Suprapubic skin (tissue), 4 donors: ENCODE measurements around the gene SPINK13. TPM values are rescaled to one million over a fixed set of nuclear protein-coding genes. Genes with fewer than 3 reads are reported as not detected.

Experiments used
- DNase-seq, 2 donors: peaks; one replicate each; pipeline ENCODE4 v3.0.0-alpha.2; 2019; ENCODE audit warnings: low spot score in 2 of 2
- H3K27ac ChIP-seq: fragments of 200-600 bp; sonication (generic); one replicate; pipeline ENCODE4 v1.5.1; 2019
- H3K27me3 ChIP-seq: fragments of 200-600 bp; sonication (generic); one replicate; pipeline ENCODE4 v1.5.1; 2019
- H3K36me3 ChIP-seq: fragments of 200-600 bp; sonication (generic); one replicate; pipeline ENCODE4 v1.5.1; 2019
- H3K4me1 ChIP-seq: fragments of 200-600 bp; sonication (generic); one replicate; pipeline ENCODE4 v1.5.1; 2019
- H3K4me3 ChIP-seq: fragments of 200-600 bp; sonication (generic); one replicate; pipeline ENCODE4 v1.5.1; 2019; ENCODE audit warnings: mild to moderate bottlenecking
- H3K9me3 ChIP-seq: fragments of 200-600 bp; sonication (generic); one replicate; pipeline ENCODE4 v1.5.1; 2019
- EP300 ChIP-seq: sonication (generic); formaldehyde crosslinking; IDR thresholded peaks from one replicate; pipeline ENCODE4 v1.6.1; 2017; ENCODE audit warnings: antibody characterized with exemption
- POLR2A ChIP-seq, 2 donors: fragments of 450-650 bp; IDR thresholded peaks; one replicate each; pipeline ENCODE4 v1.6.1; 2017; ENCODE audit warnings: antibody characterized with exemption in 2 of 2, mild to moderate bottlenecking in 2 of 2, moderate library complexity in 2 of 2
- POLR2AphosphoS5 ChIP-seq, 3 donors: sonication (generic); formaldehyde crosslinking; IDR thresholded peaks; one replicate each; pipeline ENCODE4 v1.6.1; 2017; ENCODE audit warnings: antibody characterized with exemption in 3 of 3
- WGBS: methylation state at CpG from one replicate; pipeline ENCODE4 v1.1.5; 2018; 5-methylcytosine and 5-hydroxymethylcytosine counted together
- total RNA-seq, 4 donors: library from RNA; depleted of rRNA; stranded (reverse); fragments of >200 nt; gene quantifications; one replicate each; pipeline ENCODE4 v1.1.0, GENCODE V29; 2016
- TF ChIP-seq, protein P1 (sequence below), 2 donors: fragments of 200-600 bp in 1 of 2; fragments of 450-650 bp in 1 of 2; sonication (generic) in 1 of 2; IDR thresholded peaks; one replicate each; pipeline ENCODE4 v1.5.1; 2016 to 2019; ENCODE audit warnings: antibody characterized with exemption in 2 of 2, mild to moderate bottlenecking in 1 of 2, moderate library complexity in 1 of 2

Gene SPINK13
- total RNA-seq, 4 donors from 2014 or later, result 0.55 TPM; not detected in 3

DNA sequence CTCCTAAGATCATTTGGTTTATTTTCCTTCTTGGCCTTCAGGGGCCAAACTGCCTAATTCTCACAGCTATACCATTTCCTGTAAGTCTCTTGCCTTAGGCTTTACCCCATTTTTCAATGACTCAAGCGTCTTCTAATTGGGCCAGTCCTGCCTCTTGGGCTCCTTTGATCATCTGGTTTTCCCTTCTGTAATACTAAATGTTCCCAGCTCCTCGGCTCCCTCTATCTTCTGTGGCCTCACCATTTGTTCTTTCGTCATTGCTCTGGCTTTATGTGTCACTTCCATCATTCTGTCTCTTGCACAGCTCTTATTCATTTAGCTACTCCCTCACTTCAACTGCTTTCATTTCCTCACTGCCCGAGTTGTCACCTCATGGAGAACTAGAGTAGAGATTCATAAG lies 29.1 kb downstream of the SPINK13 start:
- TF ChIP-seq POLR2AphosphoS5 (IDR thresholded peaks at IDR 0.05), result no peak
- TF ChIP-seq, protein P1, sequence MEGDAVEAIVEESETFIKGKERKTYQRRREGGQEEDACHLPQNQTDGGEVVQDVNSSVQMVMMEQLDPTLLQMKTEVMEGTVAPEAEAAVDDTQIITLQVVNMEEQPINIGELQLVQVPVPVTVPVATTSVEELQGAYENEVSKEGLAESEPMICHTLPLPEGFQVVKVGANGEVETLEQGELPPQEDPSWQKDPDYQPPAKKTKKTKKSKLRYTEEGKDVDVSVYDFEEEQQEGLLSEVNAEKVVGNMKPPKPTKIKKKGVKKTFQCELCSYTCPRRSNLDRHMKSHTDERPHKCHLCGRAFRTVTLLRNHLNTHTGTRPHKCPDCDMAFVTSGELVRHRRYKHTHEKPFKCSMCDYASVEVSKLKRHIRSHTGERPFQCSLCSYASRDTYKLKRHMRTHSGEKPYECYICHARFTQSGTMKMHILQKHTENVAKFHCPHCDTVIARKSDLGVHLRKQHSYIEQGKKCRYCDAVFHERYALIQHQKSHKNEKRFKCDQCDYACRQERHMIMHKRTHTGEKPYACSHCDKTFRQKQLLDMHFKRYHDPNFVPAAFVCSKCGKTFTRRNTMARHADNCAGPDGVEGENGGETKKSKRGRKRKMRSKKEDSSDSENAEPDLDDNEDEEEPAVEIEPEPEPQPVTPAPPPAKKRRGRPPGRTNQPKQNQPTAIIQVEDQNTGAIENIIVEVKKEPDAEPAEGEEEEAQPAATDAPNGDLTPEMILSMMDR (IDR thresholded peaks at IDR 0.05), result no peak
- no peak for TF ChIP-seq EP300
- TF ChIP-seq POLR2A (IDR thresholded peaks at IDR 0.05), result no peak
- 65% methylated on average over 4 of the region's 4 CpGs for WGBS
- DNase-seq, result no peak
- Histone ChIP-seq H3K9me3 (no peaks in the 10 kb centered on the region), H3K27ac (no peak overlapping the region), H3K27me3 (no peaks in the 10 kb centered on the region), H3K4me1 (no peaks in the 10 kb centered on the region), H3K4me3 (no peak overlapping the region), H3K36me3 (no peaks in the 10 kb centered on the region)

DNA sequence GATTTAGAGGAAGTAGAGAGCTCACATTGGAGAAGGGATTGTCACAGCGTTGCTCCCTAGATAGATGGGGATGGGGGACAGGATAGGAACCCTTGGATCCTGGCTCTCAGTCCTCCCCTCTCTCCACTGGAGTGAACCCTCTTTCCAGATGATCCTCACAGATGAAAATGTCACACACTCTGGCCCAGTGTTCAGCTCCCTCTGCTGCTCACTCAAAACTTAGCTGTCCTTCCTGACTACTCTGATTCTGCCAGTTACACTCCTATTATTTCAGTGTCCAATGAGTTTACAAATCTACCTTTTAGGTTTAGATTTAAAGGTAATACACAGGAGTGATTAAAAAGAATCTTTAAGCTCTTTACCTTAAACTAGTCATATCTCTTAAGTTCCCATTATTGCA lies 37.9 kb downstream of the SPINK13 start:
- no peak for TF ChIP-seq POLR2AphosphoS5 (IDR thresholded peaks at IDR 0.05)
- TF ChIP-seq, protein P1 (IDR thresholded peaks at IDR 0.05), result no peak
- TF ChIP-seq EP300, result no peak
- no peak for TF ChIP-seq POLR2A (IDR thresholded peaks at IDR 0.05)

DNA sequence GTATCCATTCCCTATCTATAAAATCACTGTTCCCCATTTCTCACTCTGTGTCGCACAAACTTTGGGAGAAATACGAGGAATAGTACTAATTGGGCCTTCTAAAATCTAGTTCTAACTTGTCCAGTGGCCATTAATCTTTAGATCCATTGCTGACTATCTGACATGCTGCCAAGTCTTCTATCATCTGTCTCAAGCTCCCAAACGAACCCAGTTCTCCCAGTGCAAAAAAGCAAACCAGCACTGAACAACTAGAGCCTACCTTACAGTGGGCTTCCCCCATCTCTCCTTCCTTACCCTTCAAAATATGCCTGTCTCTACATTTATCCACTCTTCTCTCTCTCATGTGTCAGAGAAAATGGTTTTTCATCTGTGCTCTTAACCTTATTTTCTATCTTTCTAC lies 40.4 kb downstream of the SPINK13 start:
- no peak overlapping the region for H3K4me3 ChIP-seq
- no peaks in the 10 kb centered on the region for H3K4me1 ChIP-seq
- H3K9me3 ChIP-seq, result peaks cover 9% of the 10 kb centered on the region
- no peaks in the 10 kb centered on the region for H3K27me3 ChIP-seq
- TF ChIP-seq, protein P1 (IDR thresholded peaks at IDR 0.05), result no peak
- no peak for TF ChIP-seq POLR2AphosphoS5 (IDR thresholded peaks at IDR 0.05)
- no peak for TF ChIP-seq POLR2A (IDR thresholded peaks at IDR 0.05)
- no peak for TF ChIP-seq EP300
- no peak for DNase-seq
- H3K36me3 ChIP-seq, result no peaks in the 10 kb centered on the region
- WGBS, result 70% methylated on average over 3 of the region's 3 CpGs
- no peak overlapping the region for H3K27ac ChIP-seq

More for the DNA sequence above, 37.9 kb downstream of the SPINK13 start:
- no peak for DNase-seq
- Histone ChIP-seq H3K36me3 (no peaks in the 10 kb centered on the region), H3K27me3 (no peaks in the 10 kb centered on the region), H3K4me3 (no peak overlapping the region), H3K9me3 (peaks cover 9% of the 10 kb centered on the region), H3K27ac (no peak overlapping the region), H3K4me1 (no peaks in the 10 kb centered on the region)
- WGBS, result 71% methylated on average over 1 of the region's 1 CpG

DNA sequence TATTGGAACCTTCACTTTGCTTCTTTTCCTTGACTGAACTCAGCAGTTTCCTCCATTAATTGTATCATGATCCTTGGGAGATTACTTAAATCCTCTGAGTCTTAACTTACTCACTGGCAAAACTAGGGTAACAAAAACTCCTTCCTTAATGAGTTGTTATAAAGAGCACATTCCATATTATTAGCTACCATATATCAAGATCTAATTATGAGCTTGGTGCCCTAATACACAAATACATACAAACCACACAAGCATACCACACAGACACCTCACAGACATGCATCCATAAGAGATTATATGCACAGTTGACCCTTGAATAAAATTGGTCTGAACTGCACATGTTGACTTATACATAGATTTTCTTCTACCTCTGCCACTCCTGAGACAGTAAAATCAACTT lies 41.2 kb downstream of the SPINK13 start:
- DNase-seq, result no peak
- Histone ChIP-seq H3K4me3 (no peak overlapping the region), H3K27me3 (no peaks in the 10 kb centered on the region), H3K9me3 (peaks cover 9% of the 10 kb centered on the region), H3K36me3 (no peaks in the 10 kb centered on the region), H3K27ac (no peak overlapping the region), H3K4me1 (no peaks in the 10 kb centered on the region)
- no peak for TF ChIP-seq POLR2A (IDR thresholded peaks at IDR 0.05)
- TF ChIP-seq, protein P1 (IDR thresholded peaks at IDR 0.05), result no peak
- TF ChIP-seq EP300, result no peak
- TF ChIP-seq POLR2AphosphoS5 (IDR thresholded peaks at IDR 0.05), result no peak

DNA sequence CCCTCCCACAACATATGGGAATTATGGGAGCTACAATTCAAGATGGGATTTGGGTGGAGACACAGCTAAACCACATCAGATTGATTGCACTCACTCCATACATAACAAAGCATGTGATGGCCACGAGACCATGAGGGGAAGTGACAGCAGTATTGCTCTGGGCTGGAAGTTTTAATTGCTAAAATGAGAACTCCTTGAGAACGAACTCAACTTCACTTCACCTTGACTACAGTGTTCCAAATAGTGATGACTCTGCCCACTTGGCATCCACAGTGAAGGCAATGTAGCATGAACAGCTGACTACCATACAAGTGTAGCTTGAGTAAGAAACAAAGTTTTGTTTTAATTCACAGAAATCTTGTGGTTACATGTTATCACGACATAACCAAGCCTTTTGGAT lies 42.9 kb downstream of the SPINK13 start:
- no peak for DNase-seq
- 75% methylated on average over 3 of the region's 3 CpGs for WGBS
- TF ChIP-seq EP300, result no peak
- no peak for TF ChIP-seq POLR2AphosphoS5 (IDR thresholded peaks at IDR 0.05)
- no peak for TF ChIP-seq POLR2A (IDR thresholded peaks at IDR 0.05)
- TF ChIP-seq, protein P1 (IDR thresholded peaks at IDR 0.05), result no peak
- H3K27me3 ChIP-seq, result no peaks in the 10 kb centered on the region
- no peak overlapping the region for H3K27ac ChIP-seq
- H3K36me3 ChIP-seq, result no peaks in the 10 kb centered on the region
- H3K4me3 ChIP-seq, result no peak overlapping the region
- peaks cover 9% of the 10 kb centered on the region for H3K9me3 ChIP-seq
- H3K4me1 ChIP-seq, result no peaks in the 10 kb centered on the region
